ENCODE data around the gene DHRSX. TPM values are rescaled to one million over a fixed set of nuclear protein-coding genes. Genes with fewer than 3 reads are reported as not detected.

DHRSX gene
- total RNA-seq, 2 donors from 2014 or later = 24.2 to 37.1 TPM

DNA sequence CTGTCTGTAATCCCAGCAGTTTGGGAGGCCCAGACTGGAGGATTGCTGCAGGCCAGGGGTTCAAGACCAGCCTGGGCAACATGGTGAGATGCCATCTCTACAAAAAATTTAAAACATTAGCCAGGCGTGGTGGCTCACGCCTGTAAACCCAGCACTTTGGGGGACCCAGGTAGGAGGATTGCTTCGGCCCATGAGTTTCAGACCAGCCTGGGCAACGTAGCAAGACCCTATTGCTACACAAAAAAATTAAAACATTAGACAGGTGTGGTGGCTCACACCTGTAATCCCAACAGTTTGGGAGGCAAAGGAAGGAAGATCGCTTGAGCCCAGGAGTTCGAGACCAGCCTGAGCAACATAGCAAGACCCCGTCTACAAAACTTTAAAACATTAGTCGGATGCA lies 1.3 kb downstream of the DHRSX start:
- peak overlapping the region; percentile 91 to 96 for H3K27ac ChIP-seq
- peaks cover 9% of the 10 kb centered on the region for H3K4me1 ChIP-seq (replicated peaks)
- no peaks in the 10 kb centered on the region for H3K9me3 ChIP-seq
- WGBS = 81% methylated on average over 8 of the region's 8 CpGs
- H3K4me3 ChIP-seq = peak overlapping the region; percentile 89 to 95
- no peak for DNase-seq (ENCODE audit: low spot score)
- no peaks in the 10 kb centered on the region for H3K27me3 ChIP-seq (replicated peaks; ENCODE audit: insufficient read depth)
- TF ChIP-seq POLR2AphosphoS5 (IDR thresholded peaks at IDR 0.05) (no peak), POLR2A (IDR thresholded peaks at IDR 0.05) (no peak)
- TF ChIP-seq, protein P1, sequence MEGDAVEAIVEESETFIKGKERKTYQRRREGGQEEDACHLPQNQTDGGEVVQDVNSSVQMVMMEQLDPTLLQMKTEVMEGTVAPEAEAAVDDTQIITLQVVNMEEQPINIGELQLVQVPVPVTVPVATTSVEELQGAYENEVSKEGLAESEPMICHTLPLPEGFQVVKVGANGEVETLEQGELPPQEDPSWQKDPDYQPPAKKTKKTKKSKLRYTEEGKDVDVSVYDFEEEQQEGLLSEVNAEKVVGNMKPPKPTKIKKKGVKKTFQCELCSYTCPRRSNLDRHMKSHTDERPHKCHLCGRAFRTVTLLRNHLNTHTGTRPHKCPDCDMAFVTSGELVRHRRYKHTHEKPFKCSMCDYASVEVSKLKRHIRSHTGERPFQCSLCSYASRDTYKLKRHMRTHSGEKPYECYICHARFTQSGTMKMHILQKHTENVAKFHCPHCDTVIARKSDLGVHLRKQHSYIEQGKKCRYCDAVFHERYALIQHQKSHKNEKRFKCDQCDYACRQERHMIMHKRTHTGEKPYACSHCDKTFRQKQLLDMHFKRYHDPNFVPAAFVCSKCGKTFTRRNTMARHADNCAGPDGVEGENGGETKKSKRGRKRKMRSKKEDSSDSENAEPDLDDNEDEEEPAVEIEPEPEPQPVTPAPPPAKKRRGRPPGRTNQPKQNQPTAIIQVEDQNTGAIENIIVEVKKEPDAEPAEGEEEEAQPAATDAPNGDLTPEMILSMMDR (IDR thresholded peaks at IDR 0.05) = no peak
- intact Hi-C loops (cut with DNase I) = loop anchor here (5.0 kb wide), 1 partner anchor 97 kb away; no protein-coding TSS in a partner anchor
- no peaks in the 10 kb centered on the region for H3K36me3 ChIP-seq

DNA sequence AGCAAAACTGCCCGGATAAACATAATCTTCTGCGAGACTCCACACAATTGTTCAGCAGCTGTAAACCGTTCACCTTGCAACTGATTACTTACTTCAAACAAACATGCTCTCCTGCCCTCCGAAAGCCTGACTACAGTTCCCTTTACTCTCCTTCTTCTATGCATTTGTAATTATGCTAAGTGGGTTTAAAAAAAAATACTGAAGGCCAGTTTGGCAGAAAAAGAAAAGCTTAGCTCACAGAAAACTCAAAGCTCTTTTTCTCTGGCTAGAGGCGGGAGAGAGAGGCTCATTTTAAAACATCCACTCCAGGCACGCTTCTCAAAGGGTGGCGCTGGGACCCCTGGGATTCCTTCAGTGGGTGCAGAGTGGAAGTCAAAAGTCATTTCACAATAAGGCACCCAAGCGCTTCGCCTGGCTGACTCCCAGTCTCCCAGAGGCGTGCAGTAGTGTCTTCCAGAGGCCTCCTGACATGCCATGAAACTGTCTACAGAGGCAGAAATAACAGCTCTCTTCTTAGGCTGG lies 1.9 kb downstream of the DHRSX start:
- H3K36me3 ChIP-seq = no peaks in the 10 kb centered on the region
- peak; percentile 37 for DNase-seq (ENCODE audit: low spot score)
- WGBS = 7% methylated on average over 10 of the region's 10 CpGs
- H3K27me3 ChIP-seq (replicated peaks; ENCODE audit: insufficient read depth) = no peaks in the 10 kb centered on the region
- peak overlapping the region in 1 of 2 donors; percentile 18 for H3K4me3 ChIP-seq
- intact Hi-C loops (cut with DNase I) = loop anchor here (5.0 kb wide), 1 partner anchor 97 kb away; no protein-coding TSS in a partner anchor
- no peak for TF ChIP-seq POLR2A (IDR thresholded peaks at IDR 0.05)
- TF ChIP-seq POLR2AphosphoS5 (IDR thresholded peaks at IDR 0.05) = no peak
- TF ChIP-seq, protein P1 (IDR thresholded peaks at IDR 0.05) = no peak
- peaks cover 9% of the 10 kb centered on the region for H3K4me1 ChIP-seq (replicated peaks)
- H3K9me3 ChIP-seq = no peaks in the 10 kb centered on the region
- H3K27ac ChIP-seq = peak overlapping the region; percentile 91 to 96

DNA sequence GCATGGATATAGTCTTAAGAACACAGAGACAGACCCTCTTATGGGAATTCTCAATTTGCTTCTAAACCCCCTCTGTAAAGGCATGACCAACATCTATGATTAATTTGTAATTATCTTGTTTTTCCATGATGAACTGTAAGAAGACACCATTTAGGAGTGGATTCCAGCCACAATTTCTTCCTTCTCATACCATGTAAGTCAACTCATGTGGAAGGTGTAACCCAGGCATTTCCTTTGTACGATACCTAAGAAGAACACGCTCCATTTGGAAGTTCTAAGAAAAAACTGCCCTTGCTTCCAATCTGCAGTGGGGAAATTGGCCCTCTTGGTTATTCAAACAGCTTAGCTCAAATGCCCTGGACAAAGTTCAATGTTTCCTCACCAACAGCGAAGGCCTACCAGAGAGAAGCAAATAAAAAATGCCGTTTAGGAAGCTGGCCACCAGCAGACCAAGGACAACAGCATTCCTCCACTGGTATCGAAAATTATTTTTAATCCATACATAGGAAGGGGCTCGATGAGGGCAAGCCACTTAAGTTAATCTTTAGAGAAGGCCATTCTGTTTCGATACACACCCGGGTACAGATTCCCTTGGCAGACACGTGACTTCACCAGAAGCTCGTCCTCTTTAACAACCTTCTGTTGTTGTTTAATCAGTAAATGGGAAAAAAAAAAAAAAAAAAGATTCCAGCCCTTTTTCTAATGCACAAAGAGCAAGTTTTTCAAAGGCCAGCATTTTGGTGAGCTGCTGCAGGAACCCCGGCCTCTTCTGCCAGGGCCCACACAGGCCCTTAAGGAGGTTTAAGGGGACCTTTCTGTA lies 2.6 kb downstream of the DHRSX start:
- TF ChIP-seq, protein P1 (IDR thresholded peaks at IDR 0.05) = no peak
- TF ChIP-seq POLR2AphosphoS5 (IDR thresholded peaks at IDR 0.05) = peak; percentile 33
- peak; percentile 43 for DNase-seq (ENCODE audit: low spot score)
- intact Hi-C loops (cut with DNase I) = loop anchor here (5.0 kb wide), 1 partner anchor 96 kb away; no protein-coding TSS in a partner anchor
- Histone ChIP-seq H3K27ac (peak overlapping the region; percentile 91 to 96), H3K4me3 (peak overlapping the region in 1 of 2 donors; percentile 18), H3K36me3 (no peaks in the 10 kb centered on the region), H3K27me3 (replicated peaks; ENCODE audit: insufficient read depth) (no peaks in the 10 kb centered on the region), H3K4me1 (replicated peaks) (peaks cover 9% of the 10 kb centered on the region), H3K9me3 (no peaks in the 10 kb centered on the region)
- WGBS = 17% methylated on average over 11 of the region's 11 CpGs

DNA sequence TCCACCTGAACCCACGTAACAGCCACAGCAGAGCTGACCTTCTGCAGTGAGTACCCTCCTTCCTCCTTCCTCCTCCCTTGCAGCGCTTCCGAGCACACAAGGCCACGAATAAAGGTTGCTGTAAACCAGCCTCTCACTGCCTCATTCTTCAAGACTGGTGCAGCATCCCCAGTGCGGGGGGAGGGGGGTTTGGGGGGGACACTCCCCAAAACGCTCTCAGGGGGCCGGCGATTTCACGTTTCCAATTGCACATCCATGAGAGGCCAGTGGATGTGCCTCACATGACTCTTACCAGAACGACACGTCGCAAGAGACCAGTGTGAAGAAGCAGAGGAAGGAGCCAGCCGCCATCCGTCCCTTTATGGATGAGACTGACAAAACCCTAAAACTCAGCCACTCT lies 5.2 kb downstream of the DHRSX start:
- DNase-seq (ENCODE audit: low spot score) = no peak
- H3K4me1 ChIP-seq (replicated peaks) = peaks cover 9% of the 10 kb centered on the region

More for the DNA sequence above, 5.2 kb downstream of the DHRSX start:
- TF ChIP-seq POLR2AphosphoS5 (IDR thresholded peaks at IDR 0.05) (no peak), POLR2A (IDR thresholded peaks at IDR 0.05) (no peak)
- TF ChIP-seq, protein P1 (IDR thresholded peaks at IDR 0.05) = no peak
- no peak overlapping the region for H3K4me3 ChIP-seq
- no peaks in the 10 kb centered on the region for H3K27me3 ChIP-seq (replicated peaks; ENCODE audit: insufficient read depth)
- intact Hi-C loops (cut with DNase I) = loop anchor here (5.0 kb wide), 1 partner anchor 93 kb away; no protein-coding TSS in a partner anchor
- H3K9me3 ChIP-seq = no peaks in the 10 kb centered on the region
- H3K27ac ChIP-seq = no peak overlapping the region
- WGBS = 72% methylated on average over 14 of the region's 14 CpGs
- H3K36me3 ChIP-seq = no peaks in the 10 kb centered on the region

Data from prostate gland (tissue), 2 donors.